Naive B cell (primary cell): Measurements from ENCODE around the gene TRAF5. TPM values are rescaled to one million over a fixed set of nuclear protein-coding genes. Genes with fewer than 3 reads are reported as not detected.
A peak's percentile ranks its signal among the peaks of the same experiment; 100 is the strongest.
"Not testable (repeated sequence)": the region's sequence is repeated elsewhere in the genome, so short reads cannot be mapped to it uniquely, and the experiment has no call there.

Experiments used
- ATAC-seq, 2 donors: fragments of 150-1000 bp; cut with Tn5 transposase; 2 replicates each; pipeline ENCODE4 v1.10.0; 2021; ENCODE audit warnings: low read depth in 2 of 2, mild to moderate bottlenecking in 2 of 2, moderate library complexity in 2 of 2
- DNase-seq: peaks from one replicate; pipeline ENCODE4 v3.0.0; 2022
- H3K27ac Mint-ChIP-seq, 6 donors: one replicate each; pipeline ENCODE4 v1.8.0; 2020 to 2022; ENCODE audit warnings: mild to moderate bottlenecking in 6 of 6, mixed read lengths in 6 of 6, moderate library complexity in 5 of 6, inconsistent platforms in 2 of 6
- H3K27me3 Mint-ChIP-seq, 3 donors: one replicate each; pipeline ENCODE4 v1.8.0; 2021 to 2022; ENCODE audit warnings: mixed read lengths in 3 of 3, mild to moderate bottlenecking in 1 of 3
- H3K36me3 Mint-ChIP-seq, 2 donors: one replicate each; pipeline ENCODE4 v1.8.0; 2020 to 2022; ENCODE audit warnings: mixed read lengths in 2 of 2, inconsistent platforms in 1 of 2, mild to moderate bottlenecking in 1 of 2
- H3K4me1 Mint-ChIP-seq, 3 donors: one replicate each; pipeline ENCODE4 v1.8.0; 2020 to 2022; ENCODE audit warnings: mixed read lengths in 3 of 3, inconsistent platforms in 1 of 3, mild to moderate bottlenecking in 1 of 3, moderate library complexity in 1 of 3
- H3K4me3 Mint-ChIP-seq, 8 donors: one replicate each; pipeline ENCODE4 v1.8.0; 2020 to 2022; ENCODE audit warnings: mild to moderate bottlenecking in 8 of 8, mixed read lengths in 8 of 8, moderate library complexity in 8 of 8, inconsistent platforms in 2 of 8
- H3K9me3 Mint-ChIP-seq, 7 donors: one replicate each; pipeline ENCODE4 v1.8.0; 2020 to 2022; ENCODE audit warnings: mixed read lengths in 7 of 7, mild to moderate bottlenecking in 5 of 7, inconsistent platforms in 2 of 7, moderate library complexity in 1 of 7
- polyA plus RNA-seq, 6 donors: library from polyadenylated mRNA; unstranded; fragments of 300-500 nt; fragmentation: Illumina TruSeq; gene quantifications; one replicate each; pipeline ENCODE4 v1.2.3, GENCODE V29; 2021; ENCODE audit warnings: low read depth in 6 of 6

The TRAF5 gene
- polyA plus RNA-seq, 6 donors from 2014 or later = 41.1 to 105 (median 80.3) TPM

GRCh38 chr1:211378844-211379243 lies 52.2 kb downstream of the TRAF5 start:
- H3K27me3 Mint-ChIP-seq = no peaks in the 10 kb centered on the region
- no peaks in the 10 kb centered on the region for H3K9me3 Mint-ChIP-seq
- DNase-seq (no peak), ATAC-seq (no peak)
- peak overlapping the region in 5 of 6 donors; percentile 45 to 76 (median 64) for H3K27ac Mint-ChIP-seq
- peak overlapping the region in 1 of 8 donors; percentile 16 for H3K4me3 Mint-ChIP-seq
- peaks cover 24 to 33% (median 32%) of the 10 kb centered on the region in 3 donors for H3K4me1 Mint-ChIP-seq
- H3K36me3 Mint-ChIP-seq = peaks cover 15 to 16% of the 10 kb centered on the region in 2 donors

GRCh38 chr1:211379446-211379845 lies 52.8 kb downstream of the TRAF5 start:
- Mint-ChIP-seq H3K27ac (peak overlapping the region in 5 of 6 donors; percentile 29 to 78 (median 64)), H3K9me3 (no peaks in the 10 kb centered on the region), H3K27me3 (no peaks in the 10 kb centered on the region), H3K36me3 (peaks cover 15 to 16% of the 10 kb centered on the region in 2 donors), H3K4me3 (peak overlapping the region in 1 of 8 donors; percentile 82), H3K4me1 (peaks cover 25 to 34% (median 30%) of the 10 kb centered on the region in 3 donors)
- DNase-seq (no peak), ATAC-seq (no peak)

GRCh38 chr1:211381481-211382181 lies 55.0 kb downstream of the TRAF5 start:
- H3K27ac Mint-ChIP-seq = peak overlapping the region; percentile 6 to 100 (median 94)
- H3K9me3 Mint-ChIP-seq = no peaks in the 10 kb centered on the region
- H3K4me3 Mint-ChIP-seq = peak overlapping the region; percentile 92 to 99 (median 98)
- H3K36me3 Mint-ChIP-seq = peaks cover 0 to 7% of the 10 kb centered on the region in 2 donors
- DNase-seq (no peak), ATAC-seq (no peak)
- no peaks in the 10 kb centered on the region for H3K27me3 Mint-ChIP-seq
- peaks cover 25 to 31% (median 30%) of the 10 kb centered on the region in 3 donors for H3K4me1 Mint-ChIP-seq

GRCh38 chr1:211382182-211382713 lies 55.6 kb downstream of the TRAF5 start:
- Mint-ChIP-seq H3K36me3 (peaks cover 0 to 7% of the 10 kb centered on the region in 2 donors), H3K27ac (peak overlapping the region; percentile 97 to 100 (median 99)), H3K27me3 (no peaks in the 10 kb centered on the region), H3K4me3 (peak overlapping the region; percentile 92 to 99 (median 98)), H3K4me1 (peaks cover 25 to 31% (median 30%) of the 10 kb centered on the region in 3 donors), H3K9me3 (no peaks in the 10 kb centered on the region)
- ATAC-seq (no peak), DNase-seq (no peak)

- Mint-ChIP-seq H3K36me3 (peaks cover 0 to 1% of the 10 kb centered on the region in 2 donors), H3K27ac (peak overlapping the region; percentile 97 to 100 (median 99)), H3K4me3 (peak overlapping the region; percentile 92 to 99 (median 98)), H3K4me1 (peaks cover 20 to 30% (median 29%) of the 10 kb centered on the region in 3 donors), H3K9me3 (no peaks in the 10 kb centered on the region), H3K27me3 (no peaks in the 10 kb centered on the region)
- ATAC-seq (peak; percentile 95 to 96), DNase-seq (peak; percentile 78)
These were observed 56.3 kb downstream of the TRAF5 start for GRCh38 chr1:211382714-211383480.

GRCh38 chr1:211384524-211384923 lies 57.9 kb downstream of the TRAF5 start:
- no peak for ATAC-seq
- Mint-ChIP-seq H3K27ac (no peak overlapping the region), H3K4me1 (peaks cover 16 to 29% (median 29%) of the 10 kb centered on the region in 3 donors), H3K9me3 (no peaks in the 10 kb centered on the region), H3K36me3 (no peaks in the 10 kb centered on the region), H3K27me3 (no peaks in the 10 kb centered on the region), H3K4me3 (peak overlapping the region in 2 of 8 donors; percentile 54 to 69)
- no peak for DNase-seq

GRCh38 chr1:211386921-211387320 lies 60.3 kb downstream of the TRAF5 start:
- peaks cover 0 to under 1% of the 10 kb centered on the region in 2 donors for H3K36me3 Mint-ChIP-seq
- H3K27me3 Mint-ChIP-seq = no peaks in the 10 kb centered on the region

GRCh38 chr1:211390829-211391228 lies 64.2 kb downstream of the TRAF5 start:
- H3K4me1 Mint-ChIP-seq, ATAC-seq, H3K9me3 Mint-ChIP-seq, DNase-seq, H3K27me3 Mint-ChIP-seq, H3K27ac Mint-ChIP-seq, H3K4me3 Mint-ChIP-seq: not testable (repeated sequence)
- peaks cover 8 to 15% of the 10 kb centered on the region in 2 donors for H3K36me3 Mint-ChIP-seq

More at GRCh38 chr1:211386921-211387320, 60.3 kb downstream of the TRAF5 start:
- peak overlapping the region in 1 of 6 donors; percentile 52 for H3K27ac Mint-ChIP-seq
- DNase-seq (no peak), ATAC-seq (no peak)
- no peaks in the 10 kb centered on the region for H3K9me3 Mint-ChIP-seq
- peaks cover 13 to 18% (median 14%) of the 10 kb centered on the region in 3 donors for H3K4me1 Mint-ChIP-seq
- no peak overlapping the region for H3K4me3 Mint-ChIP-seq

GRCh38 chr1:211393203-211393602 lies 66.6 kb downstream of the TRAF5 start:
- Mint-ChIP-seq H3K36me3 (peaks cover 8 to 18% of the 10 kb centered on the region in 2 donors), H3K9me3 (no peaks in the 10 kb centered on the region), H3K27ac (peak overlapping the region in 1 of 6 donors; percentile 32), H3K27me3 (no peaks in the 10 kb centered on the region), H3K4me1 (no peaks in the 10 kb centered on the region), H3K4me3 (no peak overlapping the region)
- DNase-seq = no peak
- ATAC-seq = no peak

GRCh38 chr1:211398266-211398930 lies 71.8 kb downstream of the TRAF5 start:
- not testable (repeated sequence) for H3K27me3 Mint-ChIP-seq, H3K27ac Mint-ChIP-seq, ATAC-seq, DNase-seq
- Mint-ChIP-seq H3K36me3 (peaks cover 5 to 20% of the 10 kb centered on the region in 2 donors), H3K4me3 (peak overlapping the region in 1 of 8 donors; percentile 44), H3K9me3 (peaks cover 0 to 10% (median 2%) of the 10 kb centered on the region in 7 donors), H3K4me1 (peaks cover 16 to 23% (median 19%) of the 10 kb centered on the region in 3 donors)

- Mint-ChIP-seq H3K36me3 (peaks cover 3 to 21% of the 10 kb centered on the region in 2 donors), H3K4me3 (peak overlapping the region in 6 of 8 donors; percentile 5 to 75 (median 41)), H3K9me3 (peaks cover 0 to 10% (median 2%) of the 10 kb centered on the region in 7 donors), H3K27ac (peak overlapping the region in 4 of 6 donors; percentile 18 to 83 (median 44)), H3K4me1 (peaks cover 16 to 23% (median 19%) of the 10 kb centered on the region in 3 donors)
- not testable (repeated sequence) for H3K27me3 Mint-ChIP-seq, ATAC-seq
- DNase-seq = peak; percentile 24
These were observed 73.3 kb downstream of the TRAF5 start for GRCh38 chr1:211399851-211400393.

- DNase-seq, H3K4me3 Mint-ChIP-seq, H3K27me3 Mint-ChIP-seq, ATAC-seq: not testable (repeated sequence)
- peaks cover 1 to 20% of the 10 kb centered on the region in 2 donors for H3K36me3 Mint-ChIP-seq
- peaks cover 0 to 10% (median 5%) of the 10 kb centered on the region in 7 donors for H3K9me3 Mint-ChIP-seq
- peaks cover 17 to 24% (median 22%) of the 10 kb centered on the region in 3 donors for H3K4me1 Mint-ChIP-seq
- H3K27ac Mint-ChIP-seq = peak overlapping the region in 1 of 6 donors; percentile 31
These were observed 75.1 kb downstream of the TRAF5 start for GRCh38 chr1:211401751-211402150.
